ENCODE data around the gene PHC2.
A peak's percentile ranks its signal among the peaks of the same experiment; 100 is the strongest.

The PHC2 gene

DNA sequence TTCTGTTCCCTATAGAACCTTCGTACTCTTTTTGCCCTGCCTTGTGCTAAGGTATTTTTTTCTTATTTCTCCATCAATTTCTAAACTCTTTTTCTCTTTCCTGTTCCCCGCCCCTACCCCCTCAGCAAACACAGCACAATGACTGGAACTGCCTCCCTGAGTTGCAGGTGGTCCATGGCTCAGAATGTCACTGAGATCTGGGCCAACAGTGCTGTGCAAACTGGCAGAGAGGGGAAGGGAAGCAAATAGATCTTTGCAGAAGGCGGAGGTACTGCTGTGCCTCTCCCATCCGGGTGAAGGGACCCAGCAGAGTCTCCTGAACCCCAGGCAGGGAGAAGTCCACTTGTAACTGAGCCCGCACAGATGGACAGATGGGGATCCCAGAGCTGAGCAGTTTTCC, 77.4 kb downstream of the PHC2 start (continued):
- TF ChIP-seq ZNF704 (tag by site-specific recombination; IDR thresholded peaks at IDR 0.05) (no peak), REPIN1 (tag by site-specific recombination; IDR thresholded peaks at IDR 0.05; ENCODE audit: low read depth) (no peak), ZNF837 (tag by site-specific recombination; IDR thresholded peaks at IDR 0.05) (no peak)

DNA sequence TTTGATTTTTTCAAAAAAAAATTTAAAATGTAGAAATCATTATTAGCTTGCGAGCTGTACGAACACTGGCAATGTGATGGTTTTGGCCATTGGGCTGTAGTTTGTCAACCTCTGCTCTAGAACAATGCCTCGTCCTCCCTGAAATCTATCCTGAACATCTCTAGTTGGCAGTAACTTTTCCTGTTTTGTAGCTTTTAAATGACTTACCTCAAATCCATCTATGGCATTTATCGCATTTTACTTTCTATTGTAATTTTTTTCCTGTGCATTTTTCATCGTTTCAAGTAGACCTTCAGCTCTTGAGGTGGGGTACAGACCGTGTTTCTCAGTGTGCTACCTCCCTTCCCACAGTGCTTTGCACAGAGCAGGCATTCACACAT, 79.6 kb downstream of the PHC2 start:
- peaks cover 0 to 27% of the 10 kb centered on the region in 2 experiments; a peak in 1 of 3 replicates for H3K36me3 ChIP-seq (ENCODE audit: control insufficient read depth in 2 of 2, insufficient read depth in 1 of 2, low read length in 2 of 2)
- no peak overlapping the region for H3K4me3 ChIP-seq (ENCODE audit: low read depth, low read length)
- peaks cover 17% of the 10 kb centered on the region for H3K4me1 ChIP-seq (ENCODE audit: control insufficient read depth, insufficient read depth, low read length)
- CTCF ChIA-PET: interaction anchor here (0.6 to 1.0 kb wide), 3 partner anchors 12 to 202 kb away, joined by 3 to 4 read pairs (median 3); no protein-coding TSS in a partner anchor
- POLR2A ChIA-PET: interaction anchor here (0.7 to 1.1 kb wide), 2 partner anchors 13 to 16 kb away, joined by 4 to 5 read pairs; no protein-coding TSS in a partner anchor
- TF ChIP-seq ZNF76 (tag by site-specific recombination; IDR thresholded peaks at IDR 0.05; ENCODE audit: borderline replicate concordance, low read depth) (0 out of 2 replicates have a peak, but pooled peaks have one; percentile 25), GLIS2 (tag by site-specific recombination; IDR thresholded peaks at IDR 0.05) (no peak), ZNF530 (tag by site-specific recombination; IDR thresholded peaks at IDR 0.05; ENCODE audit: low read depth) (no peak), ZNF292 (tag by site-specific recombination; IDR thresholded peaks at IDR 0.05; ENCODE audit: borderline replicate concordance, low read depth) (no peak)
- no peak overlapping the region for H3K27ac ChIP-seq (ENCODE audit: extremely low read depth, low read depth, low read length)
- no peaks in the 10 kb centered on the region for H3K9me3 ChIP-seq (ENCODE audit: control insufficient read depth, insufficient read depth, low read depth, low read length)

- H3K4me1 ChIP-seq (ENCODE audit: control insufficient read depth, insufficient read depth, low read length): peaks cover 17% of the 10 kb centered on the region
- TF ChIP-seq ZNF214 (tag by site-specific recombination; IDR thresholded peaks at IDR 0.05; ENCODE audit: borderline replicate concordance) (no peak), ZNF335 (tag by site-specific recombination; conservative IDR thresholded peaks at IDR 0.05) (peak; percentile 88), KLF16 (tag by site-specific recombination; IDR thresholded peaks at IDR 0.05) (no peak), ZNF366 (tag by site-specific recombination; conservative IDR thresholded peaks at IDR 0.05) (peak; percentile 86), ZNF600 (tag by site-specific recombination; IDR thresholded peaks at IDR 0.05) (0 out of 2 replicates have a peak, but pooled peaks have one; percentile 8), KLF9 (tag by site-specific recombination; IDR thresholded peaks at IDR 0.05; ENCODE audit: low read depth) (no peak), ZNF324 (tag by site-specific recombination; IDR thresholded peaks at IDR 0.05) (no peak), ZNF701 (tag by site-specific recombination; IDR thresholded peaks at IDR 0.05) (0 out of 2 replicates have a peak, but pooled peaks have one; percentile 12), ZNF146 (tag by site-specific recombination; IDR thresholded peaks at IDR 0.05) (no peak), ZNF266 (tag by site-specific recombination; IDR thresholded peaks at IDR 0.05; ENCODE audit: low read depth) (no peak), ZNF473 (tag by site-specific recombination; IDR thresholded peaks at IDR 0.05) (no peak), PRDM1 (tag by site-specific recombination; IDR thresholded peaks at IDR 0.05) (peak; percentile 66; the same call in 1 of the 2 replicates), ZNF223 (tag by site-specific recombination; IDR thresholded peaks at IDR 0.05) (no peak)
- TF ChIP-seq, protein P1, sequence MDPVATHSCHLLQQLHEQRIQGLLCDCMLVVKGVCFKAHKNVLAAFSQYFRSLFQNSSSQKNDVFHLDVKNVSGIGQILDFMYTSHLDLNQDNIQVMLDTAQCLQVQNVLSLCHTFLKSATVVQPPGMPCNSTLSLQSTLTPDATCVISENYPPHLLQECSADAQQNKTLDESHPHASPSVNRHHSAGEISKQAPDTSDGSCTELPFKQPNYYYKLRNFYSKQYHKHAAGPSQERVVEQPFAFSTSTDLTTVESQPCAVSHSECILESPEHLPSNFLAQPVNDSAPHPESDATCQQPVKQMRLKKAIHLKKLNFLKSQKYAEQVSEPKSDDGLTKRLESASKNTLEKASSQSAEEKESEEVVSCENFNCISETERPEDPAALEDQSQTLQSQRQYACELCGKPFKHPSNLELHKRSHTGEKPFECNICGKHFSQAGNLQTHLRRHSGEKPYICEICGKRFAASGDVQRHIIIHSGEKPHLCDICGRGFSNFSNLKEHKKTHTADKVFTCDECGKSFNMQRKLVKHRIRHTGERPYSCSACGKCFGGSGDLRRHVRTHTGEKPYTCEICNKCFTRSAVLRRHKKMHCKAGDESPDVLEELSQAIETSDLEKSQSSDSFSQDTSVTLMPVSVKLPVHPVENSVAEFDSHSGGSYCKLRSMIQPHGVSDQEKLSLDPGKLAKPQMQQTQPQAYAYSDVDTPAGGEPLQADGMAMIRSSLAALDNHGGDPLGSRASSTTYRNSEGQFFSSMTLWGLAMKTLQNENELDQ (tag by site-specific recombination; IDR thresholded peaks at IDR 0.05; ENCODE audit: low read depth): no peak
- TF ChIP-seq, protein P2, sequence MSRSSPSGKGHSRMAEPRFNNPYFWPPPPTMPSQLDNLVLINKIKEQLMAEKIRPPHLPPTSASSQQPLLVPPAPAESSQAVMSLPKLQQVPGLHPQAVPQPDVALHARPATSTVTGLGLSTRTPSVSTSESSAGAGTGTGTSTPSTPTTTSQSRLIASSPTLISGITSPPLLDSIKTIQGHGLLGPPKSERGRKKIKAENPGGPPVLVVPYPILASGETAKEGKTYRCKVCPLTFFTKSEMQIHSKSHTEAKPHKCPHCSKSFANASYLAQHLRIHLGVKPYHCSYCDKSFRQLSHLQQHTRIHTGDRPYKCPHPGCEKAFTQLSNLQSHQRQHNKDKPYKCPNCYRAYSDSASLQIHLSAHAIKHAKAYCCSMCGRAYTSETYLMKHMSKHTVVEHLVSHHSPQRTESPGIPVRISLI (tag by site-specific recombination; IDR thresholded peaks at IDR 0.05): no peak
- TF ChIP-seq, protein P3, sequence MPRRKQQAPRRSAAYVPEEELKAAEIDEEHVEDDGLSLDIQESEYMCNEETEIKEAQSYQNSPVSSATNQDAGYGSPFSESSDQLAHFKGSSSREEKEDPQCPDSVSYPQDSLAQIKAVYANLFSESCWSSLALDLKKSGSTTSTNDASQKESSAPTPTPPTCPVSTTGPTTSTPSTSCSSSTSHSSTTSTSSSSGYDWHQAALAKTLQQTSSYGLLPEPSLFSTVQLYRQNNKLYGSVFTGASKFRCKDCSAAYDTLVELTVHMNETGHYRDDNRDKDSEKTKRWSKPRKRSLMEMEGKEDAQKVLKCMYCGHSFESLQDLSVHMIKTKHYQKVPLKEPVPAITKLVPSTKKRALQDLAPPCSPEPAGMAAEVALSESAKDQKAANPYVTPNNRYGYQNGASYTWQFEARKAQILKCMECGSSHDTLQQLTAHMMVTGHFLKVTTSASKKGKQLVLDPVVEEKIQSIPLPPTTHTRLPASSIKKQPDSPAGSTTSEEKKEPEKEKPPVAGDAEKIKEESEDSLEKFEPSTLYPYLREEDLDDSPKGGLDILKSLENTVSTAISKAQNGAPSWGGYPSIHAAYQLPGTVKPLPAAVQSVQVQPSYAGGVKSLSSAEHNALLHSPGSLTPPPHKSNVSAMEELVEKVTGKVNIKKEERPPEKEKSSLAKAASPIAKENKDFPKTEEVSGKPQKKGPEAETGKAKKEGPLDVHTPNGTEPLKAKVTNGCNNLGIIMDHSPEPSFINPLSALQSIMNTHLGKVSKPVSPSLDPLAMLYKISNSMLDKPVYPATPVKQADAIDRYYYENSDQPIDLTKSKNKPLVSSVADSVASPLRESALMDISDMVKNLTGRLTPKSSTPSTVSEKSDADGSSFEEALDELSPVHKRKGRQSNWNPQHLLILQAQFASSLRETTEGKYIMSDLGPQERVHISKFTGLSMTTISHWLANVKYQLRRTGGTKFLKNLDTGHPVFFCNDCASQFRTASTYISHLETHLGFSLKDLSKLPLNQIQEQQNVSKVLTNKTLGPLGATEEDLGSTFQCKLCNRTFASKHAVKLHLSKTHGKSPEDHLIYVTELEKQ (tag by site-specific recombination; IDR thresholded peaks at IDR 0.05; ENCODE audit: borderline replicate concordance): no peak
These were observed 80.1 kb downstream of the PHC2 start for GRCh38 chr1:33350611-33351280.

More at GRCh38 chr1:33350611-33351280, 80.1 kb downstream of the PHC2 start:
- Histone ChIP-seq H3K9me3 (ENCODE audit: control insufficient read depth, insufficient read depth, low read depth, low read length) (no peaks in the 10 kb centered on the region), H3K27ac (ENCODE audit: extremely low read depth, low read depth, low read length) (no peak overlapping the region; the same call in 1 of the 2 replicates), H3K4me3 (ENCODE audit: low read depth, low read length) (peak overlapping the region; percentile 54), H3K36me3 (ENCODE audit: control insufficient read depth in 2 of 2, insufficient read depth in 1 of 2, low read length in 2 of 2) (peaks cover 0 to 27% of the 10 kb centered on the region in 2 experiments; a peak in 1 of 3 replicates)
- POLR2A ChIA-PET: interaction anchor here (1.1 to 1.5 kb wide), 5 partner anchors 13 to 223 kb away, joined by 3 to 7 read pairs (median 4); no protein-coding TSS in a partner anchor
- CTCF ChIA-PET: interaction anchor here (0.6 to 1.0 kb wide), 5 partner anchors 11 to 201 kb away, joined by 3 to 4 read pairs (median 3); no protein-coding TSS in a partner anchor
